Stimulated activated CD4-positive, alpha-beta T cell treated with anti-CD3 and anti-CD28 coated beads, Interleukin-2, amount 100 ng/mL, for 48 hours (primary cell): Measurements from ENCODE around the gene MSRB3.
"Not testable (repeated sequence)": the region's sequence is repeated elsewhere in the genome, so short reads cannot be mapped to it uniquely, and the experiment has no call there.

ENCODE experiments used
- DNase-seq, 2 donors: peaks; one replicate each; pipeline ENCODE4 v3.0.0-alpha.2; 2020

The MSRB3 gene

DNA sequence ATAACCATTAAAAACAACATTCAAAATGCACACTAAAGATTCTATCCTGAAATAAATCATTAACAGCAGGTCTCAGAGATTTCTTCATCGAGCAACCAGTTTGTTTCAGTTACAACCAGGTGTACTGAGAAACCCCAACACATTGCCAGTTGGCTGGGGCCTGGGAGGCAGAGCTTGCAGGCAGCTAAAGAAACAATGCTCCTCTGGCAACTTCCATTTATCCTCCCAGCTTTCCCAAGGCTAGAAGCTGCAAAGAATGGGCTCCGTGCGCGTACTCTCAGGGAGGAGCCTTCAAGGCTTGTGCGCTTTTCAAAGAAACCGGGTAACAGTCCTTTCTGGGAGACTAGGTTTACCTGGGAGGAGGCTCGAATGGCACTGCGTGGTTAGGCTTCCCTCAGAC is 181.6 kb downstream of the MSRB3 start:
- no peak for DNase-seq

DNA sequence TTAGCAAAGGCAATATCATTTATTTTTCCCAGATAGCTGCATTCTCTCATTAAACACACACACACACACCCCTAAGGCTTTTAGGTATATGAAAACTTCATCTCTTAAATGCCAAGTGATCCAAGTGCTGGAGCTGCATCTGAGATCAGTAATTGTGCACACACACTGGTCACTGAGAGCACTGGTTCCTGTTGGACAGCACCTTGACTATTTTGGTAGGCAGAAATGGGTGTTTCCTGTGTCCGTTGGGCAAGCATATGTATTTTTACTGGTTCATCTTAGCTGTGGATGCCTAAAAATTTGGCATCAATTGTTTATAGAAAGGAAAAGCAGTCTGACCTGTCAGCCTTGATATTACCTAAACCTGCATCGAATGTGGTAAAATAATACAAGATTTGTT is 182.5 kb downstream of the MSRB3 start:
- DNase-seq: no peak

DNA sequence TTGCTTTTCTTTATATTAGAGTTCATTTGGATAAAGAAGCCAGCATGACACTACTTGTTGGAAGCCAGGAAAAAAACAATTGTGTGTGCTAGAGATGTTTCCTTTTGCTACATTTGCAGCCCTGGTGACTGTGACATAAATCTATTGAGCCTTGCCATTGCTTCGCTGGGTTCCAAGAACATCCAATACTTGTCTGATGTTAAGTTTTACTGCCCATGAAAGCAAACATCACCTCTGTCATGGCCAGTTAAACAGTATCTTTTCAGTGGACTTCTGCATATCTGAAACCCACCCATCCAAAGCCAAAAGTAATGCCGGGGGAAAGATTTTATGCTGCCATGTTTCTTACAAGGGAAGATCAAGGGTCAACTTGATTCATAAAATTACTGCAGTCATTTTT is 184.0 kb downstream of the MSRB3 start:
- no peak for DNase-seq

DNA sequence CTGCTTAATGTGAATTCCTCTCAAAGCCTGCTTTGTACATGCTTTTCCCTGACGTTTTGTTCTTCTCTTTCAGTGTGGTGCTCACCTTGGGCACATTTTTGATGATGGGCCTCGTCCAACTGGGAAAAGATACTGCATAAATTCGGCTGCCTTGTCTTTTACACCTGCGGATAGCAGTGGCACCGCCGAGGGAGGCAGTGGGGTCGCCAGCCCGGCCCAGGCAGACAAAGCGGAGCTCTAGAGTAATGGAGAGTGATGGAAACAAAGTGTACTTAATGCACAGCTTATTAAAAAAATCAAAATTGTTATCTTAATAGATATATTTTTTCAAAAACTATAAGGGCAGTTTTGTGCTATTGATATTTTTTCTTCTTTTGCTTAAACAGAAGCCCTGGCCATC is 184.6 kb downstream of the MSRB3 start:
- DNase-seq: no peak

DNA sequence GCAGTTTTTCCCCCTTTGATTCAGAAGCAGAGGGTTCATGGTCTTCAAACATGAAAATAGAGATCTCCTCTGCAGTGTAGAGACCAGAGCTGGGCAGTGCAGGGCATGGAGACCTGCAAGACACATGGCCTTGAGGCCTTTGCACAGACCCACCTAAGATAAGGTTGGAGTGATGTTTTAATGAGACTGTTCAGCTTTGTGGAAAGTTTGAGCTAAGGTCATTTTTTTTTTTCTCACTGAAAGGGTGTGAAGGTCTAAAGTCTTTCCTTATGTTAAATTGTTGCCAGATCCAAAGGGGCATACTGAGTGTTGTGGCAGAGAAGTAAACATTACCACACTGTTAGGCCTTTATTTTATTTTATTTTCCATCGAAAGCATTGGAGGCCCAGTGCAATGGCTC is 185.1 kb downstream of the MSRB3 start:
- no peak for DNase-seq

DNA sequence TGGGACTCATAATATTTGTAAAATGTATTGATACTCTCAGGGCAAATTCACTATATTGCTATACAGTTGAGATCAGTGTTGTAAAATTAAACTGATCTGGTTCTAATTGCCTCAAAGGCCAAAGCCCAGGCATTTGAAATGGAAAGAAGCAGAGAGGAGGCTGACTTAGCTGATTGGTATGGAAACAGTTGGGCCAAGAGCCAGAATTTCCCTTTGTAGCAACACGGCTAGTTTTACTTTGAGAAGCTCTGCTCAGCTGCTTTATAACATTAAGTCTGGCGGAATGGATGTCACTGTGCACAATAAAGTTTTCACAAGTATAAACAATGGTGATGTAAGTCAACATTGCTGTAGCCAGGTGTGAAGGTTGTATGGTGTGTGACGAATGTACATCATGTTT is 186.4 kb downstream of the MSRB3 start:
- no peak for DNase-seq

DNA sequence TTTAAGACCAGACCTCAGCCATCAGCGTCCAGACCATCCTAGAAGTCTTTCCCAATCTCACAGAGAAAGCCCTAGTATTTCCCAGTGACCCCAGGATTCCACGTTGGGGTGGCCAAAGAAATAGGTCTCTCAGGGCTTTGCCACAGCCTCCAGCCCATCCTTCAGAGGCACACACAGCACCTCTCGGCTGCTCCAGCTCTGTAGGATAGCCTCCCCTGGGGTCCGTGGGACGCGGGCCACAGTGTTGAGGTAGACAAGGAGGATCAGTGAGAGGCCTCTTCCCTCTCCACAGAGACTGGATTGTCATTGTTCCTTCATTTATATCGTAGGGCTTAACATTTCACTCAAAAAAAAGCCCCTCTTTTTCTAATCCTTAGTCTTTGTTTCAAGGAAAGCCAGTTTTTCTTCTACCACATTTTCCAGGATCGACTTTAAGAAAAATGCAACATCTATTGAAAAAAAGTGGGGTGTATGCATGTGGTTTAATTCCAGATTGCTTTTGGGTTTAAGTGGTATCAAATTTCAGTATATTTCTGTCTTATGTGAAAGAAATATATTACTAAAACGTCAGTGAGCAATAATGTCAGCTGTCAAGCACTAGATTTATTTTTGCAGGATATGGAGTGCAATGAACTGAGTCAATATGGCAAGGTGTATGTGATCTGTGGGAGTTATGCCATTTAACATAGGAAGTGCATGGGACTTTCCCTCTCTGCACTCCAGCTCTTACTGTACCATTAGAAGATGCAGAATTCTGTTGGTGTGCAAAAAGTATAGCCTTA is 187.5 kb downstream of the MSRB3 start:
- no peak for DNase-seq

DNA sequence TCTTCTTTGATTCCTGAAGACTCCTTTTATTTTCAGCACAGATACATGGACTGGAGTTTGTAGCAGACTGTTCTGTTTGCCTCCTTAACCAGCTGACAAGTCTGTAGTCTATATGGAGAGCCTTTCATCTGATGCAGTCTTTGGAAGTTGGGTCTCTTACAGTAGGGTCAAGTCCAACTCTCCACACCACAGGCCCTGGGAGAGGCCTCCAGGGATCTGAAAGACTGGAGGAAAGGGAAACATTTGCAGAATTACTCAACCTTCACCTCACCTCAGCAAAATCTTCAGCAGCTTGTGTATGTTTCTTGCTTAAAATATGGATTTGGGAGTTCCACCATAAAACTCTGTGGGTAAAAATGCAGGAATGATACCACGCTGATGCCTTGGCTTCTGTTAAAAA is 188.4 kb downstream of the MSRB3 start:
- DNase-seq: no peak

DNA sequence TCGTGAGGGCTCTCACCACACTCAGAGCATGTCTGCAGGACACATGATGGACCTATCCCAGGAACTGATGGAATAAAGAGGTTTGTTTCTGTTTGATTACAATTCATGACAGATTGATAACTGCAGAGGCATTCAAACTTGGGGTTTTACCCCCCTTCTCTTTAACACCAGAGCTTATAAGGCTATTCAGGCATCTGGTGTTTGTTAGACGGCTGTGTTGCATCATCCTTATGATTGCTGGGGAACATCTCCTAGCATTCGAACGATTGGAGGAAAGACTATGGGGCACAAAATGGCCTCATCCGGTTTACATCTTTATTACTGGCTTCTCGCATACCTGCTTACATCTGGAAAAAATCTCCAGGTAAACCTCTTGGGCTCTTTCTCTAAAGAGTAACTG is 191.8 kb downstream of the MSRB3 start:
- no peak for DNase-seq

DNA sequence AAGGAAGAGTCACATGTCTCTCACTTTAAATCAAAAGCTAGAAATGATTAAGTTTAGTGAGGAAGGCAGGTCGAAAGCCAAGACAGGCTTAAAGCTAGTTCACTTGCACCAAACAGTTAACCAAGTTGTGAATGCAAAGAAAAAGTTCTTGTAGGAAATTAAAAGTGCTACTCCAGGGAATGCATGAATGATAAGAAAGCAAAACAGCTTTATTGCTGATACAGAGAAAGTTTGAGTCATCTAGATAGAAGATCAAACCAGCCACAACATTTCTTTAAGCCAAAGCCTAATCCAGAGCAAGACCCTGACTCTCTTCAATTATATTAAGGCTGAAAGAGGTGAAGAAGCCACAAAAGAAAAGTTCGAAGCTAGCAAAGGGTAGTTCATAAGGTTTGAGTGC is 193.6 kb downstream of the MSRB3 start:
- no peak for DNase-seq

DNA sequence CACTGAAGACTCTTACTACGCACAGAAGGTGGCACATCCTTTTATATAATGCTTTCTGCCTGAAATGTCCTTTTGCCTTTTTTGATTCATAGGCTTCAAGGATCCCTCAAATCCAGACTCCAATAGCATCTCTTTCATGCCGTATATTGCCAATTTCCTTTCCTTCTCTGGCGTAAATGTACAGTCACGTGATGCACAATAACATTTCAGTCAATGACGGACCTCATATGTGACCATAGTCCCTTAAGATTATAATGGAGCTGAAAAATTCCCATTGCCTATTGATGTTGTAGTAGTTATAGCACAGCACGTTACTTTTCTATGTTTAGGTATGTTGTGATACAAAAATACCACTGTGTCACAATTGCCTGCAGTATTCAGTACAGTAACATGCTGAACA is 196.3 kb downstream of the MSRB3 start:
- DNase-seq: no peak

DNA sequence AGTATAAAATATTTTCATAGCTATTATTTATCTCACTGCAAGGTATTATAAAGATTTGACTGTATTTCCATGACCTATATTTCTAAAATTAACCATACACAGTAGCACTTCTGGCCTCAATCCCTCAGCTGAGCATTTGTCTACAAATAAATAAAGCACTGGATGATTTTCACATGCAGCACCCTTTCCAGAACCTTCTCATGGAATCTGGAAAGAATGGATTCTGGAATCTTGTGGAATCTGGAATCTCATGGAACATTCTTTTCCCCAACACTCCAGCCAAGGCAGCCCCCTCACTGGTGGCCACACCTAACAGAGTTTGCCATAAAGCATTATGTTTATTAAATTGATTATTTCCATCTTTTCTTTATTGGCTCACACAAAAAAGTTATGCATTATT is 199.2 kb downstream of the MSRB3 start:
- DNase-seq: no peak

DNA sequence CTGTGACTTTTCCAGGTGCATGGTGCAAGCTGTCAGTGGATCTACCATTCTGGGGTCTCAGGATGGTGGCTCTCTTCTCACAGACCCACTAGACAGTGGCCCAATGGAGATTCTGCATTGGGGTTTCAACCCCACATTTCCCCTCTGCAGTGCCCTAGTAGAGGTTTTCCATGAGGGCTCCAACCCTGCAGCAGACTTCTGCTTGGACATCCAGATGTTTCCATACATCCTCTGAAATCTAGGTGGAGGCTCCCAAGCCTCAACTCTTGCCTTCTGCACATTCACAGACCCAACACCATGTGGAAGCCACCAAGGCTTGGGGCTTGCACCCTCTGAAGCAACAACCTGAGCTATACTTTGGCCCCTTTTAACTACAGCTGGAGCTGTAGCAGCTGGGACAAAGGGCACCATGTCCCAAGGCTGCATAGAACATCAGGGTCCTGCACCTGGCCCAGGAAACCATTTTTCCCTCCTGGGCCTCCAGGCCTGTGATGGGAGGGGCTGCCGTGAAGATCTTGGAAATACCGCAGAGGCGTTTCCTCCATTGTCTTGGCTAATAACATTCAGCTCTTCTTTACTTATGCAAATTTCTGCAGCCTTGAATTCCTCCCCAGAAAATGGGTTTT is 205.5 kb downstream of the MSRB3 start:
- not testable (repeated sequence) for DNase-seq

DNA sequence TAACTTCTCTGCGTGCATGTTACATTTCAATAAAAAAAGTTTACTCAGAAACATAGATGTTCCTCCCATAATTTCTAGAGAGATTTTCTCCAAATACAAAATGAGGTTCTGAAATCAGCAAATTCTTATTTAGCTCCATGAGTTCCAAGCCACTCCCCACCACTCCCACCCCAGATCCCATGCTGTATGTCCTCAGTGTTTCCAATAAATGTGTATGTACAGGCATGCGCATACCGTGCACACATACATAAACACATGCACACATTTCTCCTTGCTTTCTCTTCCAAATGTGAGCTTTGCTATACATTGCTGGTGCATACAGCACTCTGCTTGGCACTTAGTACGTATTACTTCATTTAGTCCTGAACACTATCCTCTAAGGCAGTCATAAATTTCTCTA is 209.7 kb downstream of the MSRB3 start:
- DNase-seq: no peak

DNA sequence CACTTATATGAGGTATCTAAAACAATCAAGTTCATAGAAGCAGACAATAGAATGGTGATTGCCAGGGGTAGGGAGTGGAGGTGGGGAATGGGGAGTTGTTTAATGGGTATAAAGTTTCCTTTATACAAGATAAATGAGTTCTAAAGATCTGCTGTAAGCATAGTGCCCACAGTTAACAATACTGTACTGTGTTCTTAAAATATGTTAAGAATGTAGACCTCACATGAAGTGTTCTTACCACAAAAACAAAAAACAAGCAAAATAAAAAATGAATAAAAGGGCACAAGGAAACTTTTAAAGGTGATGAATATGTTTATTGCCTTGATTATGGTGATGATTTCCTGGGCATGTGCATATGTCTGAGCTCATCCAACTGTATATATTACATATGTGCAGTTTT is 211.8 kb downstream of the MSRB3 start:
- DNase-seq: no peak

DNA sequence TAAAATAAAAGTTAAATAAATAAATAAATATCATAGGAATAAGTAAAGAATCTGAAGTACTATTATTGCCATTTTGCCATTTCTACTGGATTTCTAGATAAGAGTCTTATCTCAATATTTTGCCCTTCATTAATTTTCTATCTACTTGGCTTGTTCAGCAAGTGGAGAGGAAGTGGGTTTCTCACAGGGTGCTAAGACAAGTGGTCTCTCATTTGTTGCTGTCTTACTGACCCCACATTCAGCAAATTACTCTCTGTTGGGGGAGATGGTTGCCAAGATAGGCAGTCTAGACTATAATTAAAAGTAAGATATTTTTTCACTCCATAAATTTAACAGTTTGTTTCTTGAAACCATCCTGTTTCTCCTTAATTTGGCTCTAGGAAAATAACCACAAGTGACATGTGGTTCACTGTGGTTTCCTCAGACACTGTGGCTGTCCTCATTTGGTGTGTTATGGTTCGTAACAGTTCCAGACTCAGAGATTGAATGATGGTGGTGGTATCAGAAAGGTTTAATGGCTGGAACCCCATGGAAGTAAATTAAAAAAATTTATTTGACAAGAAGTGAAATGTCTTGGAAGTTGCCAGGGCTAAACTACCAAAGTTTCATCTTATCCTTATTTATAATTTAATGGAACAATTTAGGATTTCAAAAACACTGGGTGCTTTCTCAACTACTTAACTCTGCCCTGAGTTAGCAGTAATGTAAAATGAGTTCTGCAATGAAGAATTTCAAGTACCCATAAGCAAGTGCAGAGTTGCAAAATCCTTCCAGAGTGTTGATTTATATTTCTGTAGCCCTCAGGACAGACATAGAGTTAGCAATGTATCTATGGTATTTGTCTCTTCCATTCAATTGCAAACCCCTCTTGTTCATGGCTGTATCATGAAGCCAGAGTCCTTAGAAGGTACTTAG is 214.8 kb downstream of the MSRB3 start:
- DNase-seq: no peak

DNA sequence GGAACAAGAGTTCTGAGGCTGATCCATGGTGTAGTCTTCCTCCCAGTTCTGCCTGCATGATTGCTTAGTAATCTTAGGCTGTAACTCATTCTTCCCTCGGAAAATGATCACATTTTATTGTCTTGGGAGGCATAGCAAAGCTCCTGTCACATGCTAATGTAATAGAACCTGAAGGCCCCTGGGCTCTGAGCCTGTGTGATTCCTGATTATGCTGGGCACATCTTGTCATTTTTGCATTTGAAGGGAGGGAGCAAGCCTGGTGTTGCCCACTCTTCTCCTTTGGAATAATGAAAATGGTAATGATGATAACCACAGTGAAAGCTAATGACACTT is 215.4 kb downstream of the MSRB3 start:
- no peak for DNase-seq

DNA sequence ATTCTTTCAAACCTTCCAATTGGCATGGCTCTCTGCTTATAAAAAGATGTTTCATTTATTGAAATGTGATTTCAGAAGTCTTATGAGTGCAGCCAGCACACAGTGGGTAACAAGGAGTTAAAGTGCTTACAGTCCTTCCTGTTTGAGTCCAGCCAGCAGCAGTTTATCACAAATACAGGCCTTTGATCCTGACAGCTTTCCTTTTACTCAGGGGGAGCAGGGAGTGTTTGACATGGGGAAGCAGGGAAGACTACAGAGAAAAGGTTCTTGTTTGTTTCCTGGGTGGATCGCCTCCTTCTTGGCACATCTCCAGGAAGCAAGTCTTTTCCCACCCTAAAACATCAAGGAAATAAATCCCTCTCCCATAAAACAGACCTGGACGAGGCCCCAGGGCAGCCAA is 216.1 kb downstream of the MSRB3 start:
- DNase-seq: no peak

DNA sequence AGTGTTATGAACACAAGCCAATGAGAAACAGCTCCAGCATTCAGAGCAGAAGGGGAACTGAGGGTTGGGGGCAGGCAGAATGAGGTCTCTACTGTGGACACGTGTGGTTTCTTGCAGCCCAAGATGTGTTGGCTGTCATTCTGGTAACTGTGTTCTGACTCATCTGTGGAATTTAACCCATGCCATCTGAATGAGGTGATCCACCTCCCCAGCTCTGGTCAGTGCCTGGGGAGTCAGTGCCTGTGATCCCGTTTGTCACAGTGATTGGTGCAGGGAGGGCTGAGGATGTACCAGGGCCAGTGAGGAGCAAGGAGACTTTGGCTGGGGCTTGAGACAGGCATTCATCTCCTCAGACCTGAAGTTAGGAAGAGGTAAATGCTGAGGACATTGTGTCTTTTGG is 216.8 kb downstream of the MSRB3 start:
- DNase-seq: no peak

DNA sequence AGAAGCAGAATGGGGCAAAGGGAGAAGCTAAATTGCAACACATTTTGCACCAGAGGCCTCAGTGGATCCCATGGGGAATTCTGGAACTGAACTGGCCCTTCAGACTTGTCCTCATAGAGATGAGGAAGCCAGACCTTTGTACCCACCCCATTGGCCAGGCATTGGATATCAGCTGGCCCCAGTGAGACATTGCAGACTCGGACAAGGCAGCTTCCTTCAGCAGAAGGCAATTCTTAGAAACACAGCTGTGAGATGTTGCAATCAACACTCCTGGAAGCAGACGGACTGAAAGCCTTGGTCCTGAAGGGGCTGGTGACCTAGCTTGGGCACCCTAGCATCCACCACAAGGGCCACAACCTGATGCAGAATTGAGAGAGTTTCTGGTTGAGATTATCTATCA is 218.1 kb downstream of the MSRB3 start:
- no peak for DNase-seq

DNA sequence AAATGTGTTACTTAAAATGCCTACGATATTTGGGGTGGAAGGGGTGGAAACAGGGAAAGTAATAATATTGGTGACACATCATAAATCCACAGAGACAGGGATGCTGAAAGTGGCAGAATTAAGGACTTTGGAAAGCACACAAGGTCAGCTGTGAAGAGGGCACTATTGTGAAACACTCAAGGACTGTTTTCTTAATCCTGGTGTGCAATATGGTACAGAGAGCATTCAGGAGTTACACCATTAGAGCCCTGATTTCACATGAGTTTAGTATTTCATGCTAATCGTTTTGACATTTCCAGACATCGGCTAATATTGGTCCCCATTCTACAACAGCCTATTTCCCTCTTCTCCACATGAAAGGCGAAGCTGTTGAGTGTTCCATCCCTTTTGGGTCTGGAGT is 219.2 kb downstream of the MSRB3 start:
- DNase-seq: no peak

DNA sequence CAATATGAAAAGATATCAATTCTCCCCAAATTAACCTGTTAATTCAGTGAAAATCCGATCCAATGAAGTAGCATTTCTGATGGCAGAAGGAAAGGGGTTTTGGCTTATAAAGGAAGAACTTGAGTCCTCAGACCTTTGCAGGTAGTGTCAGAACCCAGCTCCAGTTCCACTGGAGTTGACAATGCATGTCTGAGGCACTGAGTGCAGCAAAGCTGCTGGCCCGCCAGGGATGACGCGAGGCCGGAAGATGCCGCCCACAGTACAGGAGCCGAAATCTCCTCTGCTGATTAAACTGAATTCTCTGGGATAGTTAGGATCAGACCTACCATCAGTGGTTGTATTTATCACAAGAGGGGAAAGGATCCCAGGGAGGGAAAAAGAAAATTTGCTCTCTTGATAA is 220.7 kb downstream of the MSRB3 start:
- DNase-seq: no peak

DNA sequence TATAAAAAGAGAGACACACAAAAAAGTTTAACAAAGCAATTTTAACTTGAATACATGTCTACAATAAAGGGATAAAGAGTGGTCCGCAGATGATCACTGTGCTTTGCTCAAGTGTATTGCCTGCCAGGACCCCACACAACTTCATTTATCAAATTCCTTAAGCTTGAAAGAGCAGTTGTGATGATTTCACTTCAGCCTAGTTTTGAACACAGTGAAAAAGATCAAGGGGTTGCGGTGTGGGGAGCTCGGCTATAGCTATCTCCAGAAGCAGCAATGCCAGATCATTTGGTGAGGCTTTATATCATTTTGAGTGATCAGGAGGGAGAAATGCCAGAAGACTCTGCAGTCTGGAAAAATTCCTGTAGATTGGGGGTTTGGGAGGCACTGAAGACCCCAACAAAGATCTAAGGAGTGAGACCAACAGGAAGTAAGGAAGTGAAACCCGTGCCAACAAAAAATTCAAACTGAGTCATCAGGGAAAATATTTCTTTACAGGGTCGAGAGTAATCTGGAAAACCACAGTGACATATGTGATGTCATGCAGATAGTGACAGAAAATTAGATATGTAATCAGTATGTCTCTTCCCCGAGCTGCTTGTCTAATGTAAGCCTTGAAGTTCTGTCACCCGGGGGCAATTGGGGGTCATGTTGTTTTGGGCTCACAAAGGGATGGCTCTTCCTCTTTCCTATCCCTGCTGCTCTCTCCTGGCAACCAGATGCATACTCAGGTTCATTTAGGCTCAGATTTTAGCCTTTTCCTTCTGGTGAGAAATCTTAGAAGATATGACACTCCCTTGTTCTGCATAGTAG is 221.8 kb downstream of the MSRB3 start:
- no peak for DNase-seq
